ENCODE data around the gene COL21A1. TPM values are rescaled to one million over a fixed set of nuclear protein-coding genes. Genes with fewer than 3 reads are reported as not detected.

The COL21A1 gene
- total and polyA plus RNA-seq, 2 of the 13 experiments (the other 11 are each of a cell fraction or from before 2014, with no cell fraction given), result 0.13 TPM; not detected in 1

GRCh38 chr6:56050530-56051201 lies 196.7 kb downstream of the COL21A1 start (continued):
- no peak for TF ChIP-seq PAXIP1 (CRISPR knock-in tag; conservative IDR thresholded peaks at IDR 0.05)

- no peak overlapping the region for H2AFZ ChIP-seq (ENCODE audit: low read length)
- no peak for TF ChIP-seq CCDC6 (CRISPR knock-in tag; IDR thresholded peaks at IDR 0.05)
- TF ChIP-seq YEATS2 (CRISPR knock-in tag; IDR thresholded peaks at IDR 0.05; ENCODE audit: borderline replicate concordance), result no peak
- TF ChIP-seq MLLT10 (CRISPR knock-in tag; IDR thresholded peaks at IDR 0.05), result no peak
- no peaks in the 10 kb centered on the region for H3K79me2 ChIP-seq (ENCODE audit: insufficient read depth, low read length)
- DNase-seq (ENCODE audit: low spot score) (no peak), ATAC-seq (no peak), FAIRE-seq (no peak)
- POLR2A ChIA-PET, result no interaction called here
- in situ Hi-C loops (cut with HindIII; ENCODE audit: extremely low pct_ligation_motif_present, low pct_unique_long_range_greater_than_20kb) (no loop called here), intact Hi-C loops (cut with micrococcal nuclease; ENCODE audit: unreplicated experiment) (no loop called here)
- H3K27ac ChIP-seq (ENCODE audit: extremely low read length, insufficient read depth, low read length), result no peak overlapping the region
- no peak overlapping the region for H3K9ac ChIP-seq (ENCODE audit: insufficient read depth, low read depth, low read length)
- no peaks in the 10 kb centered on the region for H3K27me3 ChIP-seq (ENCODE audit: control insufficient read depth in 1 of 2, insufficient read depth in 2 of 2, low read length in 2 of 2)
- H3K9me3 ChIP-seq (ENCODE audit: low read length), result no peaks in the 10 kb centered on the region
- H3K4me3 ChIP-seq (replicated peaks in 1 of 3; ENCODE audit: insufficient read depth in 1 of 3, low read depth in 2 of 3, low read length in 3 of 3), result no peak overlapping the region
- no peaks in the 10 kb centered on the region for H4K20me1 ChIP-seq (ENCODE audit: insufficient read depth, low read length)
- H3K4me2 ChIP-seq (ENCODE audit: low read depth, low read length), result no peak overlapping the region
- CTCF ChIA-PET (ENCODE audit: low intra/inter-chr PET ratio, low total read pairs), result no interaction called here
- BruUV-seq (replicated peaks), result no TSS peak
- whole genome bisulfite sequencing (ENCODE audit: low lambda C conversion rate), result 2% methylated on average over 4 of the region's 4 CpGs
- no peaks in the 10 kb centered on the region for H3K36me3 ChIP-seq (replicated peaks in 1 of 2; ENCODE audit: control insufficient read depth in 1 of 2, insufficient read depth in 2 of 2, low read length in 2 of 2)
- H3K4me1 ChIP-seq (ENCODE audit: insufficient read depth, low read length), result no peaks in the 10 kb centered on the region
Observed at GRCh38 chr6:56048601-56049000, 198.8 kb downstream of the COL21A1 start.

Measured in HepG2 (cell line).